Femur (tissue), 1 donor: ENCODE data around the gene MRPL10.
A peak's percentile ranks its signal among the peaks of the same experiment; 100 is the strongest.
"Not testable (repeated sequence)": the region's sequence is repeated elsewhere in the genome, so short reads cannot be mapped to it uniquely, and the experiment has no call there.

ENCODE experiments used
- DNase-seq: peaks from one replicate; pipeline ENCODE4 v3.0.0-alpha.2; 2017

Gene MRPL10

DNA sequence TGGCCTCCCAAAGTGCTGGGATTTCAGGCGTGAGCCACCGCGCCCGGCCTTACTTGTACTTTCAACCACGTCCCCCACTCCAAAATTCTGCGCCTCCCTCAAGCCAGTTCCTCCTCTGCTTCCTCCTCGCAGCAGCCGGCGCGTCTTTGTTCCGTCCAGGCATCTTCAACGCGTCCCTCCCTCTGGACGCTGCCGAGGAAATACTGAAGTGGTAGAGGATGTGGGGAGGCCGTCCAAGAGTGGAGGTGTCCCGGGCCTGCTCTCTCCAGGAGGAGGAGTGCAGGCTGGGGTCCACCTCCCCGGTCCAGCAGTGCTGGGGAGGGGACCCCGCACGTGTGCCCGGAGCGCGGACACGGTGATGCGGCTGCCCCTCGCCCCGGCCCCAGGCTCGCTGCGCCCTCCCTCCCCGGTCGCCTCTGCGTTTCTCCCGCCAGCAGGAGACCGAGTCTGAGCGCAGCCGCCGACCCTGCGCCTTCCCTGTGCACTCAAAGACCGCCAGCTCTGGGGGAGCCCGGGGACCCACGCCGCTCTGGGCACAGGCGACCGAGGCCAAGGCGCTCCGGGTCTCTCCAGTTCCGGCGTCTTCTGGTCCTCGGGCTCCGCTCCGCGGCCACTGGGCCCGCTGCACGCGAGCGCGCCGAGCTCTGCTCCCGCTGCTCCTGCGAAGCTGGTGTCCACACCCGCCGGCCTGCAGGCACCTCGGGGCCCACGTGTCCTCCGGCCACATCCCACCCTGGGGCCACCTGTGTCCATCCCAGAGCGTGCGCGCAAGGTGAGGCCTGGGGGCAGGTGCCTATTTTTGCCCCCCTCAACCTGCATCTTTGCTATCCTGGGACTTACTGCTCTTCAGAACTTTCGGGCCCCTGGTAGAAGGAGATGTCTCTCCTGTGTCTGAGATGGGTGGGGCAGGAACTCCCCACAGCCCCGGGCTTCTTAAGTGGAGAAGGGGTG, 41.5 kb downstream of the MRPL10 start:
- DNase-seq, result peak; percentile 37

GRCh38 chr17:47785538-47786123, 45.7 kb downstream of the MRPL10 start:
- DNase-seq, result peak; percentile 57

- no peak for DNase-seq
Observed at GRCh38 chr17:47781397-47781796, 49.9 kb downstream of the MRPL10 start.

DNA sequence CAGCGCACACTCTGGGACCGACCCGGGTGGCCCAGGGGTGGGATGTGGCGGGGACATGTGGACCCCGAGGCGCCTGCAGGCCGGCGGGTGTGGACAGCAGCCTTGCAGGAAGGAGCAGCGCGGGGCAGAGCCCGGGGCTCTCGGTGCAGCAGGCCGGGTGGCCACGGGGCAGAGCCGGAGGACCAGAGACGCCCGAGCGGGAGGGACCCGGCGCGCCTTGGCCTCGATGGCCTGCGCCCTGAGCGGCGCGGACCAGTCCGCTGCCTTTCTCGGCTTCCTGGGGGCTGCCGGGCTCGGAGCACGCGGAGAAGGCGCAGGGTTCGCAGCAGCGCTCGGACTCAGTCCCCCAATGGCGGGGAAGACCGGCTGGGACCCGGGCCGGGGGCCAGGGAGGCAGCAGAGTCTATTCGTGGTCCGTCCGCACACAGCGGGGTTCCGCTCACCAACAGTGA, 53.1 kb downstream of the MRPL10 start:
- no peak for DNase-seq

GRCh38 chr17:47776330-47777197, 54.8 kb downstream of the MRPL10 start:
- no peak for DNase-seq

GRCh38 chr17:47774987-47775580, 56.3 kb downstream of the MRPL10 start:
- no peak for DNase-seq

DNA sequence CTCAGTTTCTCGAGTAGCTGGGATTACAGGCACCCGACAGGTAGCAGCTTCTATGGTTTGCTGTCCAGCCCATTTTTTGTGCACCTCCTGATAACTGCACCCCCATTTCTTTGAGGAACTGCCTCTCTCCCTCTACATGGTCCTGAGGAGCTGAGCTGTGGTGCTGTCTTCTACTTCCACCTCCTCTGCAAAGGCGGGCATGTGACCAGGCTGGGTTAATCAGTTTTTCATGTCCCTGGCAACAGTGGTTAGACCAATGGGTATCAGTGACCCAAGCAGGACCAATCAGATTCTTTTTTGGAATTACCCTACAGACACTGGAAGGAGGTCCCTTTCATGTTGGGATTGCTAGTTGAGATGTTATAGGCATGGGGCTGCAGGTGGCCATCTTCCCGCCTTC, 57.0 kb downstream of the MRPL10 start:
- DNase-seq, result no peak

DNA sequence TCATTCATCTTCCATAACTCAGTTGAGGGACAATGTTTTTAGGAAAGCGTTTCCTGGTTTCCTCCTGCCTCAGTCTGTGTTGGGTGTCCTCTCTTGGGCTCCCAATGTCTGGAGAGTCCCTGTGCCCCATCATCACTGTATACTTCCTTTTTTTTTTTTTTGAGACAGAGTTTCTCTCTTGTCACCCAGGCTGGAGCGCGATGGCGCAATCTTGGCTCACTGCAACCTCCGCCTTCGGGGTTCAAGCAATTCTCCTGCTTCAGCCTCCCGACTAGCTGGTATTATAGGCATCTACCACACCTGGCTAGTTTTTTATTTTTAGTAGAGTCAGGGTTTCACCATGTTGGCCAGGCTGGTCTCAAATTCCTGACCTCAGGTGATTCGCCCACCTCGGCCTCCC, 57.7 kb downstream of the MRPL10 start:
- DNase-seq, result not testable (repeated sequence)
